HCT116 (cell line): Measurements from ENCODE around the gene ALOX15. TPM values are rescaled to one million over a fixed set of nuclear protein-coding genes. Genes with fewer than 3 reads are reported as not detected.

ENCODE experiments used
- ATAC-seq: fragments of 200-7000 bp; cut with Tn5 transposase; 2 replicates; pipeline ENCODE4 v1.9.1; 2020; ENCODE audit warnings: mild to moderate bottlenecking, moderate library complexity
- BruUV-seq: library from RNA; stranded (reverse); fragments of 400-500 nt; replicated peaks from 2 replicates; lab custom pipeline; 2021; lab: Mats Ljungman, UMichigan
- CTCF ChIA-PET: fragments of 300-600 bp; sonication (Branson Sonifier 250); formaldehyde crosslinking; loops from one replicate; lab custom pipeline; 2021; ENCODE audit warnings: antibody characterized with exemption; lab: Charles Lee
- POLR2A ChIA-PET: fragments of 300-600, 350-600 bp; sonication (Branson Sonifier 250); formaldehyde crosslinking; loops from one replicate; lab custom pipeline; 2021; ENCODE audit warnings: antibody characterized with exemption; lab: Charles Lee
- RAD21 ChIA-PET, 2 experiments: fragments of 300-600 bp; sonication (Branson Sonifier 250); formaldehyde crosslinking; loops; one replicate each; lab custom pipeline; 2023; ENCODE audit warnings: low total read pairs in 2 of 2; ENCODE audit not compliant: uncharacterized antibody in 2 of 2, unreplicated experiment in 2 of 2, low non-redundant PET in 1 of 2; lab: Charles Lee
- DNase-seq: peaks from one replicate; pipeline ENCODE4 v3.0.0-alpha.2; 2010; ENCODE audit warnings: low read depth, low spot score
- H2AFZ ChIP-seq: fragments of 200-600 bp; shearing (Covaris generic), sonication (generic); 2 replicates; pipeline ENCODE4 v1.6.1; 2017; ENCODE audit warnings: low read depth, mixed run types, mixed read lengths, antibody characterized with exemption, low read length; ENCODE audit not compliant: poor library complexity, severe bottlenecking
- H3K27ac ChIP-seq: 2 replicates; pipeline ENCODE4 v1.5.1; 2012; ENCODE audit warnings: low read depth, low read length
- H3K27me3 ChIP-seq: fragments of 200-600 bp; sonication (generic); 2 replicates; pipeline ENCODE4 v1.6.1; 2016; ENCODE audit warnings: mixed run types, low read length, mixed read lengths; ENCODE audit not compliant: insufficient read depth
- H3K36me3 ChIP-seq, 2 experiments: fragments of 200-500 bp in 1 of 2; fragments of 200-600 bp in 1 of 2; sonication (Bioruptor generic) in 1 of 2; sonication (generic) in 1 of 2; 2 replicates each; pipeline versions ENCODE4 v1.5.1 to v1.6.1; 2014 to 2016; ENCODE audit warnings: low read length in 2 of 2, inconsistent platforms in 1 of 2, mixed read lengths in 1 of 2, mixed run types in 1 of 2; ENCODE audit not compliant: insufficient read depth in 2 of 2, control insufficient read depth in 1 of 2
- H3K4me1 ChIP-seq, 2 experiments: fragments of 200-600 bp in 1 of 2; sonication (generic) in 1 of 2; 2 replicates each; pipeline versions ENCODE4 v1.5.1 to v1.6.1; 2012 to 2017; ENCODE audit warnings: low read length in 2 of 2, inconsistent platforms in 1 of 2, mild to moderate bottlenecking in 1 of 2, mixed read lengths in 1 of 2, mixed run types in 1 of 2, moderate library complexity in 1 of 2; ENCODE audit not compliant: insufficient read depth in 2 of 2, control insufficient read depth in 1 of 2
- H3K4me2 ChIP-seq: fragments of 200-600 bp; sonication (generic); 2 replicates; pipeline ENCODE4 v1.6.1; 2017; ENCODE audit warnings: mixed run types, low read length, mixed read lengths
- H3K4me3 ChIP-seq, 2 experiments: fragments of 200-600 bp in 1 of 2; sonication (generic) in 1 of 2; replicated peaks in 1 of 2; 2 replicates each; pipeline ENCODE4 v1.5.1; 2011 to 2016; ENCODE audit warnings: low read length in 2 of 2, control low read depth in 1 of 2, low read depth in 1 of 2, mild to moderate bottlenecking in 1 of 2, mixed read lengths in 1 of 2, mixed run types in 1 of 2
- H3K79me2 ChIP-seq: fragments of 200-600 bp; sonication (generic); 2 replicates; pipeline ENCODE4 v1.6.1; 2017; ENCODE audit warnings: mild to moderate bottlenecking, mixed run types, low read length, moderate library complexity, mixed read lengths; ENCODE audit not compliant: insufficient read depth
- H3K9ac ChIP-seq: fragments of 200-600 bp; sonication (generic); 2 replicates; pipeline ENCODE4 v1.6.1; 2016; ENCODE audit warnings: low read length, mixed read lengths
- H3K9me2 ChIP-seq: fragments of 200-600 bp; sonication (generic), shearing (Covaris generic); 2 replicates; pipeline ENCODE4 v1.6.1; 2017; ENCODE audit warnings: mixed run types, mild to moderate bottlenecking, moderate library complexity; ENCODE audit not compliant: insufficient read depth
- H3K9me3 ChIP-seq, 2 experiments: fragments of 200-500 bp in 1 of 2; fragments of 200-600 bp in 1 of 2; sonication (Bioruptor generic) in 1 of 2; sonication (generic) in 1 of 2; 2 replicates each; pipeline ENCODE4 v1.6.1; 2014 to 2017; ENCODE audit warnings: low read length in 2 of 2, mixed read lengths in 2 of 2, inconsistent platforms in 1 of 2, low read depth in 1 of 2, mild to moderate bottlenecking in 1 of 2, mixed run types in 1 of 2, moderate library complexity in 1 of 2; ENCODE audit not compliant: control insufficient read depth in 1 of 2, insufficient read depth in 1 of 2
- H4K20me1 ChIP-seq: fragments of 200-600 bp; sonication (generic), shearing (Covaris generic); 2 replicates; pipeline ENCODE4 v1.6.1; 2017; ENCODE audit warnings: mixed run types, mild to moderate bottlenecking, moderate library complexity; ENCODE audit not compliant: insufficient read depth
- ATF3 ChIP-seq: IDR thresholded peaks from 2 replicates; pipeline ENCODE4 v1.6.1; 2012
- CEBPB ChIP-seq: IDR thresholded peaks from 2 replicates; pipeline ENCODE4 v1.6.1; 2012; ENCODE audit warnings: low read depth
- CTCF ChIP-seq, 3 experiments: fragments of 200-600 bp in 1 of 3; sonication (generic) in 1 of 3; IDR thresholded peaks in 2 of 3; conservative IDR thresholded peaks in 1 of 3; 2 replicates each; pipeline ENCODE4 v1.5.1; 2012 to 2017; ENCODE audit warnings: low read depth in 2 of 3, low read length in 2 of 3, antibody characterized with exemption in 1 of 3, borderline replicate concordance in 1 of 3, control low read depth in 1 of 3, mild to moderate bottlenecking in 1 of 3, mixed read lengths in 1 of 3, mixed run types in 1 of 3, moderate library complexity in 1 of 3; ENCODE audit not compliant: insufficient read depth in 1 of 3
- EGR1 ChIP-seq: IDR thresholded peaks from 2 replicates; pipeline ENCODE4 v1.6.1; 2012; ENCODE audit warnings: low read depth
- ELF1 ChIP-seq: IDR thresholded peaks from 2 replicates; pipeline ENCODE4 v1.6.1; 2012; ENCODE audit warnings: low read depth, borderline replicate concordance
- EZH2phosphoT487 ChIP-seq: fragments of 200-600 bp; IDR thresholded peaks from 2 replicates; pipeline ENCODE4 v1.6.1; 2018; ENCODE audit warnings: antibody characterized with exemption, borderline replicate concordance
- FOSL1 ChIP-seq: IDR thresholded peaks from 2 replicates; pipeline ENCODE4 v1.6.1; 2012; ENCODE audit warnings: low read depth
- POLR2AphosphoS5 ChIP-seq: IDR thresholded peaks from 2 replicates; pipeline ENCODE4 v1.6.1; 2011; ENCODE audit warnings: mild to moderate bottlenecking, low read depth, low read length, moderate library complexity
- RAD21 ChIP-seq: IDR thresholded peaks from 2 replicates; pipeline ENCODE4 v1.6.1; 2012; ENCODE audit warnings: low read depth, mild to moderate bottlenecking
- REST ChIP-seq: IDR thresholded peaks from 2 replicates; pipeline ENCODE4 v1.6.1; 2012; ENCODE audit warnings: low read depth
- SIN3A ChIP-seq: IDR thresholded peaks from 2 replicates; pipeline ENCODE4 v1.6.1; 2012; ENCODE audit warnings: low read depth
- SP1 ChIP-seq: IDR thresholded peaks from 2 replicates; pipeline ENCODE4 v1.6.1; 2012; ENCODE audit warnings: low read depth
- TCF7L2 ChIP-seq: IDR thresholded peaks from 2 replicates; pipeline ENCODE4 v1.7.0; 2011; ENCODE audit warnings: borderline replicate concordance, inconsistent platforms; ENCODE audit not compliant: insufficient read depth, insufficient read length; ENCODE audit errors: extremely low read depth
- YY1 ChIP-seq: IDR thresholded peaks from 2 replicates; pipeline ENCODE4 v1.6.1; 2011; ENCODE audit warnings: low read length, low read depth, moderate library complexity, mild to moderate bottlenecking; ENCODE audit not compliant: insufficient replicate concordance; ENCODE audit errors: extremely low read depth
- ZBTB33 ChIP-seq: IDR thresholded peaks from 2 replicates; pipeline ENCODE4 v1.6.1; 2011; ENCODE audit warnings: mild to moderate bottlenecking, low read length, moderate library complexity; ENCODE audit not compliant: insufficient replicate concordance; ENCODE audit errors: extremely low read depth
- ZFX ChIP-seq: fragments of 450-650 bp; IDR thresholded peaks from 2 replicates; pipeline ENCODE4 v1.6.1; 2017
- intact Hi-C: fragments of 100-400 bp; cut with micrococcal nuclease; formaldehyde crosslinking; loops from 2 replicates; pipeline ENCODE4 v1.10.0; 2022
- total RNA-seq: library from RNA; stranded (reverse); gene quantifications from one replicate; pipeline ENCODE4 v1.2.1, GENCODE V29; 2021; ENCODE audit not compliant: unreplicated experiment
- TF ChIP-seq, protein P1 (sequence below): IDR thresholded peaks from 2 replicates; pipeline ENCODE4 v1.6.1; 2012

ALOX15 gene
- total RNA-seq, 1 experiment from 2014 or later: 0.57 TPM

- H3K36me3 ChIP-seq: no peaks in the 10 kb centered on the region
- H3K9ac ChIP-seq: no peak overlapping the region
- BruUV-seq: no TSS peak
- TF ChIP-seq, protein P1, sequence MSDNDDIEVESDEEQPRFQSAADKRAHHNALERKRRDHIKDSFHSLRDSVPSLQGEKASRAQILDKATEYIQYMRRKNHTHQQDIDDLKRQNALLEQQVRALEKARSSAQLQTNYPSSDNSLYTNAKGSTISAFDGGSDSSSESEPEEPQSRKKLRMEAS: no peak
- TF ChIP-seq CTCF (IDR thresholded peaks at IDR 0.05 in 2 of 3, conservative IDR thresholded peaks at IDR 0.05 in 1 of 3; ENCODE audit: borderline replicate concordance in 1 of 3, insufficient read depth in 1 of 3, low read depth in 2 of 3, low read length in 2 of 3) (no peak), ATF3 (no peak), SIN3A (no peak), CEBPB (no peak), ZBTB33 (no peak), EZH2phosphoT487 (no peak), REST (no peak), EGR1 (no peak), TCF7L2 (no peak), POLR2AphosphoS5 (no peak), YY1 (no peak), ELF1 (no peak), RAD21 (no peak), FOSL1 (no peak), SP1 (no peak), ZFX (no peak)
- POLR2A ChIA-PET: no interaction called here
- CTCF ChIA-PET: interaction anchor here (1.4 kb wide), 1 partner anchor 8 kb away, joined by 4 read pairs; no protein-coding TSS in a partner anchor
- no peak overlapping the region for H3K4me2 ChIP-seq
- H3K79me2 ChIP-seq: no peaks in the 10 kb centered on the region
- H3K27me3 ChIP-seq: no peaks in the 10 kb centered on the region
- ATAC-seq (no peak), DNase-seq (no peak)
- H4K20me1 ChIP-seq: no peaks in the 10 kb centered on the region
- no peak overlapping the region for H3K27ac ChIP-seq
- H3K4me3 ChIP-seq: no peak overlapping the region
- H2AFZ ChIP-seq: no peak overlapping the region
- H3K4me1 ChIP-seq: no peaks in the 10 kb centered on the region
- RAD21 ChIA-PET: no interaction called here
- intact Hi-C loops: no loop called here
- H3K9me2 ChIP-seq: no peaks in the 10 kb centered on the region
- H3K9me3 ChIP-seq: no peaks in the 10 kb centered on the region
These were observed 24.4 kb downstream of the ALOX15 start for GRCh38 chr17:4617090-4617489.
